Brain microvascular endothelial cell (primary cell): ENCODE measurements around the gene INPP4B.

Experiments used
- DNase-seq: peaks from one replicate; pipeline ENCODE4 v3.0.0-alpha.2; 2020
- H3K27ac ChIP-seq: fragments of 250-450 bp; sonication (Bioruptor Pico); 2 replicates; pipeline ENCODE4 v1.5.1; 2020; ENCODE audit warnings: mild to moderate bottlenecking, moderate library complexity
- H3K27me3 ChIP-seq: fragments of 250-450 bp; sonication (Bioruptor Pico); replicated peaks from 2 replicates; pipeline ENCODE4 v1.5.1; 2020; ENCODE audit warnings: mild to moderate bottlenecking
- H3K36me3 ChIP-seq: fragments of 250-450 bp; sonication (Bioruptor Pico); replicated peaks from 2 replicates; pipeline ENCODE4 v1.5.1; 2020; ENCODE audit warnings: mild to moderate bottlenecking
- H3K4me3 ChIP-seq: 2 replicates; pipeline ENCODE4 v1.5.1; 2011; ENCODE audit warnings: low read depth, mild to moderate bottlenecking, control low read depth, low read length, moderate library complexity
- CTCF ChIP-seq: IDR thresholded peaks from 2 replicates; pipeline ENCODE4 v1.5.1; 2011; ENCODE audit warnings: low read depth, mild to moderate bottlenecking, moderate library complexity, low read length, control low read depth, inconsistent platforms; ENCODE audit errors: missing control alignments
- in situ Hi-C: cut with HindIII; loops from 2 replicates; pipeline ENCODE4 v1.10.0; 2017; ENCODE audit warnings: low sequenced_read_pairs, low pct_ligation_motif_present

The INPP4B gene

GRCh38 chr4:141977433-141977832 lies 868.7 kb downstream of the INPP4B start:
- in situ Hi-C loops: no loop called here
- Histone ChIP-seq H3K4me3 (no peak overlapping the region), H3K36me3 (no peaks in the 10 kb centered on the region), H3K27ac (no peak overlapping the region), H3K27me3 (no peaks in the 10 kb centered on the region)
- no peak for DNase-seq
- no peak for TF ChIP-seq CTCF
